Measurements from ENCODE around the gene GAL3ST2.
"Not testable (repeated sequence)": the region's sequence is repeated elsewhere in the genome, so short reads cannot be mapped to it uniquely, and the experiment has no call there.

GAL3ST2 gene

DNA sequence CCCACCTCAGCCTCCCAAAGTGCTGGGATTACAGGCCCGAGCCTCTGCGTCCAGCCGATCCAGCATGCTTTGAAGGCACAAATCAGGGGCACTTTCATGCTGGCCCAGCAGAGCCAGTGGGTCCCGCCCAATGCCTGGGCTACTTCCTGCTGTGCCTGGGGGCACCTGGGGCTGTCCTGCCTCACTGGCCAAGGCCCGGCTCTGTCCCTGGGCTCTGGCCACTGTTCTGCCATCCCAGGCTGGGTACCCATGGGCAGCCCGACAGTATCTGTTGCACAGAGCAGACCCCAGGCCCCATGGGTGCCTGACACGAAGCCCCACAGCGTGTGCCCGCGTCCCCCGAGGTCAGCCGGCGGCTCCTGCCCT is 6.8 kb upstream of the GAL3ST2 start:
- no peak for DNase-seq

DNA sequence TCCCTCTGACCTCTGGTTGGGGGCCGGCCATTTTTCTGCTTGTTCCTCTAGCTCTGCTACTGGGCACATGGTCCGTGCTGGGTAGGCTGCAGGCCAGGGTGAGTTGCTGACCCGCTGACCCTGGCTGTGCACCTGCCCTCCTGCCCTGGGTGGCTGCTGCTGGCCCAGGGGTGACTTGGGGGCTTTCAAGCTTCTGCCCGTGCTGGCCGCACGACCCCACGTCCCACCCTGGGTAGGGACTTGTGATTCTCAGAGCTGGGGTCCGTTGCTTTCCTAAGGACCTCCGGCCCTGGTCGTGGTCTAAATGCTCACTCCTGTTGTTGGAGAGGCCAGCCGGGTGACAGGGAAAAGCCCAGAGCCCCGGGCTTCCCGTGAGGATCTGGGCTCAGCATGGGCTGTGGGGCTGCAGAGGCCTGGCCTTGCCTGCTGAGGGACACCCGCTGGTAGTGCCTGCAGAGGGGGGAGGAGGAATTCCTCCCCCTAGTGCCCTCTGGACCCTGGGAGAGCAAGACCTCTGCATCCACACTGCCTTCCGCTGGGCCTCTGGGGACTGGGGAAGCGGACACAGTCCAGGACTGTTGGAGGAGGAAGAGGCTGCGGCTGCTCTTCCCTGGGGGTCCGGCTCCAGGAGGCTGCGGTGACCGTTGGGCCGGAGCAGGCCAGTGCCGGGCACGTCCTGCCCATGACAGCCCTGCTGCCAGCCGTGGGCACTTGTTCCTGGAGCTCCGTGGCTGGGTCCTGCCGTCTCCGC is 6.3 kb upstream of the GAL3ST2 start:
- DNase-seq, result no peak

DNA sequence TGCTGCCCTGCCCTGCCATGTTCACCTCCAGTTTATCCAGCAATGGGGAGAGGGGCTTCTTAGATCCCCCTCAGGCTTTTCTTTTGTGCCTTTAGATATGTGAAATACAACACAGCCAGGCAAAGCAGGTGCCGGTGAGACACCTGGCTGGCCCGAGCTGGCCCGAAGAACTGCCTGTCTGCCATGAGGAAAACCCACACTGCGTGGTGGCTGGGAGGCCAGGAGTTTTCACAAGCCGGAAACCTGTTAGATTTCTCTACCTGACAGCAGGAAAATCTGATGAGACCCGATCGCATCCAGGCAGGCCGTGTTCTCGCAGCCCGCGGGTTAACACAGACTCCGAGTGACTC is 5.7 kb upstream of the GAL3ST2 start:
- no peak for DNase-seq

DNA sequence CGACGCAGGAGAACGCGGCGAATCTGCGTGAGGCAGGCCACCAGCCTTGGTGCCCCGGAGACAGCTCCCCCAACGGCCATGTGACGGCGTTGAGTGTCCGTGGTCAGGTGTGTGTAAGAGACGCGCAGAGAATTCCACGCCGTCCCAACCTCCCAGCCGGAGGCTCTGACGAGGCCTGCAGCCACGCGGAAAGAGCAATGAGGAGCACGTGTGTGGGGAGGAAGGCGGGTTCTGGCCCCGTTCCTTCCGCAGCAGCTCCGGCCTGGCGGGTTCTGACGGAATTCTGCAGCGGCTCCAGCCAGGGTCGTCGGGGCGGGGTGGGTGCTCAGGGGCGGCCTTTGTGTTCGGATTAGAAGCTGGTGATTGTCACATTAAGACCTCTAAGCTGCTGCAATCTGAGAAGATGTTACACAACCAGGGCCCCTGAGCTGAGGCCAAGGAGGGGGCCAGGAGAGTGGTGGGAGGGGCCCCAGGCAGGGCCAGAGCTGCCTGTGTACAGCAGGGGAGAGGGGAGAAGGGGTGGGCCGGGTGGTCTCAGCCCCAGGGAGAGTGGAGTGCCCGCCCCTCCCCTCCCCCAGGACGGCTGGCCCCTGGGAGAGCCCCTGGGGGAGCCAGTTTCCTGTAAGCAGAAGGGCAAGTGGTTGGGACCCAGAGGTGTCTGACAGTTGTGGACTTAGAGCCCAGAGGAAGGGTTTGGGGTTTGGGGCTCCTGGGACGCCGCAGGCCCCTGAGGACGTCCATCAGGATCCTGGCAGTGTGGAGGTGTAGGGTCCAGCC is 5.1 kb upstream of the GAL3ST2 start:
- DNase-seq, result no peak

DNA sequence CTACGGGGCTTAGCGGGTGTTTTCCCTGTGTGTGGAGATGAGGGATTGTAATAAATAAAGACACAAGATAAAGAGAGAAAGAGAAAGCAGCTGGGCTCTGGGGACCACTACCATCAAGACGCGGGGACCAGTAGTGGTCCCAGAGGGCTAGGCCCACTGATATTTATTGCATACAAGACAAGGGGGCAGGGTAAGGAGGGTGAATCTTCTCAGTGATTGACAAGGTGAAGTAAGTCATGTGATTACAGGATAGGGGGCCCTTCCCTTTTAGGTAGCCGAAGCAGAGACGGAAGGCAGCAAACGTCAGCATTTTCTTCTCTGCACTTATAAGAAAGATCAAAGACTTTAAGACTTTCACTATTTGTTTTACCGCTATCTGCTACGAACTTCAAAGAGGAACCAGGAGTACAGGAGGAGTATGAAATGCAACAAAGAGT is 4.5 kb upstream of the GAL3ST2 start:
- peak; percentile 61 for DNase-seq

DNA sequence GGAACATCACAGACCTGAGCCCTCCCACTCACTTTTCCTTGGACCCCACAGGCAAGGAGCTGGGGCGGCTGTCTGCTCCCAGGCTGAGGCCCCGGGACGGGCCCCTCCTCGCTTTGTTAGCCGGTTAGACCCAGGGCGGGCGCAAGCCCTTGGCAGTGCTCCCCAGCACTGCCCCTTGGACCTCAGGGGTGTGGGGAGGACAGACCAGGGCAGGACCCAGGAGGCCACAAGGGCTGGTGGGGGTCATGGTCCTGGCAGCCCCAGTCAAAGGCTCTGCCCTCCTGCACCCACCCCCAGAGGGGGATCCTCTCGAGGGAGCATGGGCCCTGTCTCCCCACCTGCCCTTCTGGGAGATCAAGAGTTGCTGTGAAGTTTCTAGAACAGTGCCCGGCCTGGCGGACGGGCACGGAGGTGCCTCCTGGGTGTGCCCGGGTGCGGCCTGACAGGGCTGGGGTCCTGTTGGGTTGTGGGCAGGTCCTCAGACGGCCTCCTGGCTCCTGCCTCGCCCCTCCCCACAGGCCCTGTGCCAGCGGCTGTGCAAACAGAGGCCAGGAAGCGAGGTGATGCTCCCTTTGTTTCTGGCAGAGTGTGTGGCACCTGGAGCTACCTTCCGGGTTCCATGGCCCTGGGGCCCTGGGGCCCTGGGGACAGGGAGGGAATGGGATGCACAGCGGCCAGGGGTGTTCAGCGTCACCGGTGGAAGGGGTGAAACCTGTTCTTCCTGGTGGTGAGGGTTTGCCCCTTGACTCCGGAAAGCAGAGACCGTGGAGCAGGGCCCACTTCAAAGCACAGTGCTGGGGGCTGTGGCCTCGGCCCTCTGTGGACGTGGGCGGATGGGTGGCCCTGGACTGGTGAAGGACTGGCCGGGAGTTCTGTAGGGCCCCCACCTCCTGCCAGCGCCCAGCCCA is 2.9 kb upstream of the GAL3ST2 start:
- no peak for DNase-seq

DNA sequence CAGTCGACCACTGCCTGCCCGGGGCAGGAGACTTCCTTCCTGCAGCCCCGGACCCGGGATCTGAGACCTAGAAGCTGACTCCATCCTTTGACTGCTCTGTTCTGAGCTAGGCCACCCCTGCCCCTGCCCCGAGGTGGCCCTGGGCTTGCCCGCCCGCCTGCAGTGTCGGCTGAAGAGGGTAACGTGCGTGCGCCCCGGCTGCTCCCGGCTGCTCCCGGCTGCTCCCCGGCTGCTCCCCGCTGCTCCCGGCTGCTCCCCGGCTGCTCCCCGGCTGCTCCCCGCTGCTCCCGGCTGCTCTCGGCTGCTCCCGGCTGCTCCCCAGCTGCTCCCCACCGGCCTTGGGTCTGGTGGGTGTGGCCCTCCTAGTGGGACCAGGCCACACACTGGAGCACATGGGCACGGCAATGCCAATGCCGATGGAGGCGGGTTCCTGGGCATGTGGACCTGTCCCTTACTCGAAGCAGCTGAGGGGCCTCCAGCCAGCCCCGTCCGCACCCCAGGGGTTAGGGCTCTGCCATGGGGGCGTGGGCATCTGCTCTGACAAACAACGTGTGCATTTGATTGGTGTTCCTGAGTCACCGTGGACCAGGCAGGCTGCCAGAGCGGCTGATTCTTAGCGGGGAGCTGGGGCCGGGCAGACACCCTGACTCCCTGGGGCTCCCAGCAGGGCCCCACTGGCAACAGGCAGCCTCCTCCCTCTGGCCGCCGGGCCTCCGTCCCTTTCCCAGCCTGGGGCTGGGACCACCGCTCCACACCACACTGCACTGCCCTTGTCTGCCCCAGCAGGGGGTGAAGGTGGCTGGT is 2.0 kb upstream of the GAL3ST2 start:
- no peak for DNase-seq

DNA sequence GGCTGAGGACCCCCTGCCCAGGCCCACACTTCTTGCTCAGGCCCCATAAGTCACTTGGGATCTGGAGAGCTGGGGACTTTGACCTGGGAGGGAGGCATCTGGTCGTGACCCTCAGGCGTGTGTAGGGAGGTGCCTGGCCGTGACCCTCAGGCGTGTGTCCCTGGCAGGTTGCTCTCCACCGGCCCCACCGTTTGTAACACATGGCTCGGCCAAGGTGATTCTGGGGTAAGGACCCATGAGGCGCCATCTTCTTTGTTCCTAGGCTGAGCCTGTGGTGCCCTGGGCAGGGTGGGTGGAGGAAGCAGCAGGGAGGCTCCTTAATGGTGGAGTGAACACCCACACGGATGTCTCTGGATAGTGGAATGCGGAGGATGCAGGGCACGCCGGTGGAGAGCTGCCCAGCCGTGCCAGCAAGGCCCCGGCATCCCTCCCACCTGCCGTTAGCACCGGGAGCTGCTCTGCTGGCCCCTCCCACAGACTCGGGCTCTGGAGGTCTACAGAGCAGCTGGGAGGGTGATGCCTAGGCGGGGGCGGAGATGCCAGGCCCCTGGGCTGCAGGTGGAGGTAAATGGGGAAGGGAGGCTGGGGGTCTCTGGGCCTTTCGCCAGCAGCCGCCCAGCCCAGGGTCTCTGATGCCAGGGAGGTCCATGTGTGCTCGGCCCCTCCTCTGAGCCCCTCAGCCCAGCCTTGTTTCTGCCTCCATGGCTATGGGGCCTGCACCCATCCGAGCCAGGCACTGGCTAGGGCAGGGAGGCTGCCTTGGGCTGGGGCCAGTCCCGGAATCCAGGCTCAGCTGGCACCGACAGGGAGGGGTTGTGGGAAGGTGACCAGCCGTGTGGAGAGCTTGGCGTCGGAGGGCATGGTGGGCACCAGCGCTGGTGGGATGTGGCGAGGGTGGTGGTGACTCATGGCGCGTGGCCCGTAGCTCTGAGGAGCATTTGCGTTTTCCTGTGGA is 1.1 kb upstream of the GAL3ST2 start:
- DNase-seq, result no peak

DNA sequence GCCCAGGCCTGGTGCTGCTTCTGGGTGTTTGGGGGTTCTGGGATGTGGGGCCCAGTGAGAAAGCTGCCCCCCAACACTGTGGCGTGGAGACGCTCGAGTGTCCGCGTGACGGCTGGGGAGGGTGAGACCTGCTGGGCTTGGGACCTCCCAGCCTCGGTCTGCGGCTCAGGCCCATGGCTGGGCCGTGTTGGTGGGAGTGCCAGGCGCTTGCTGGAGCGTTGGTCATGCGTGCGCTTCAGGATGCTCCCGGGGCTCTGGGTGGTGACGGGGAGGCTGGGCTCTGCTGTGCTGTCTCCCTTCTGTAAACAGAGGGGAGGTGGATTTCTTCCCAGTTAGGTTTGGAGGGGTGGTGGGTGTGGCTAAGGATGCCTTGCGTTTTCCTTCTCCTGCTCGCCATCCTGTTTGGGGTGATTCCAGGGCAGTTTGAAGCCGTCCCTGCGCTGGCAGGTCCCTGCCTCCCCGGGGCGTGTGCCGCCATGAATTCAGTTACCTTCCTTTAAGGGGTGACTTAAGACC is 606 bp downstream of the GAL3ST2 start:
- no peak for DNase-seq

DNA sequence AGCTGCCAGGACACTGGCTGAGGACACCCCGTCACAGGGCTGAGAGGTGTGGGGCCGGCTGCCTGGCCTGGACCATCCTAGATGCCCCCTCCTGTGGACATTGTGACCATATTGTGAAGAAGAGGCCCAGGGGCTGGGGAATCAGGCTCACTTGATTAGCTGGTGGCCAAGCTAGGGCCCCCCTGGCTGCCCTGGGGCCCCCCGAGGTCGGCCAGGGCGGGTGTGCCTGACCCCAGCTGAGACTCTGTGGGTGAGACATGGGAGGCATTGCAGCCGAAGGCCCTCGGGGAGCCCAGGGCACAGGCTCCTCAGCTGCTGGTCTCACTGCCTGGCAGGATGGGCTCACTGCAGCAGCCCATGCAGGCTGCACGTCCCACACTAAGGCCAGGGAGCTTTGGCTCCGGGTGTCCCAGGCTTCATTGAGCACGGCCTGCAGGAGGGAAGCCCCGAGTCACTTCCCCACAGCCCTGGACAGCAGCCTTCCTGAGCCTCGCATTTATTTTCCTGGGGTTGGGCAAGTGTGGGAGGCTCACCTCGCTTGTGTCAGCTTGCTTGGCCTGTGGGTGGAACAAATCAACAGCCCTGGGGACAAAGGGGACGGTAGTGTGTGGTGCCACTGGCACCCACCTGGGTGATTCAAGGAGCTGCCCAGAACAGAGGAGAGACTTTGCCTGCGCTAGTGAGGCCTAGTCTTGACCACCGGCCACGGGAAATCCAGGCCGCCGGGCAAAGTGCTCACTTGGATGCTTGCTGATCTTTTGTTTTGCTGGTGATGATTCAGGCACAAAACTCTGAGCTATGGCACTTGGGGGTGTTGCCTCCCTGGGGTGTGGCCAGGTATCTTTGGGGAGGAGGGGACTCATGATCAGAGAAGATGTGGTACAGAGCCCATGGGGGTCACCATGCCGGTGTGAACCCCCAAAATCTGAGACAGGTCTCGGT is 1.3 kb downstream of the GAL3ST2 start:
- no peak for DNase-seq

DNA sequence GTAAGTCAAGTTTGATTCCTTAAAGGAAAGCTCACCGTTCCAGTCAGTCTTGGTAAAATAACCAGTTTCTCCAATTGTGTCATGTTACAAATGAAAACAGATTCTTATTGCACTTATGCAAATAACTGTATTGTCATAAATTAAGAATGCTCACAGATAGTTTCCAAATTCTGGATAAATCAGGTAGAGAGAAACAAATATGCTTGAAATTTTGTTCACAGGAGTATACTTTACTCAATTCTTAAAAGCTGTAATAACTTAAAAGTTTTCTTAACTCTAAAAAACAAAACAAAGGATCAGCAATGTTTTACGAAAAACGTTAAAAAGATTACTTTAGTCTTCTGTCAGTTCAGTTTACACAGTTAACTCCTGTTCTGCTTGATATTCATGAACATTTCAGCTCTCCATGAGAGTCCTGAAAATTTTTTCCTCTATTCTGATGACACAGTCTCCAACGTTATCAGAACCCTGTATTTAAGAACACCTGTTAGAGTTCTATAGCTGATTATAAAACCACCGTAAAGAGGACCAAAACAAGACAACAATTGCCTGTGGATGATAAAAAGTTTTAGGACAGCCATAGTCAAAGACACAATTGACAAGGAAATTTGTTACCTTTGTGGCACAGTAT is 4.4 kb downstream of the GAL3ST2 start:
- no peak for DNase-seq

DNA sequence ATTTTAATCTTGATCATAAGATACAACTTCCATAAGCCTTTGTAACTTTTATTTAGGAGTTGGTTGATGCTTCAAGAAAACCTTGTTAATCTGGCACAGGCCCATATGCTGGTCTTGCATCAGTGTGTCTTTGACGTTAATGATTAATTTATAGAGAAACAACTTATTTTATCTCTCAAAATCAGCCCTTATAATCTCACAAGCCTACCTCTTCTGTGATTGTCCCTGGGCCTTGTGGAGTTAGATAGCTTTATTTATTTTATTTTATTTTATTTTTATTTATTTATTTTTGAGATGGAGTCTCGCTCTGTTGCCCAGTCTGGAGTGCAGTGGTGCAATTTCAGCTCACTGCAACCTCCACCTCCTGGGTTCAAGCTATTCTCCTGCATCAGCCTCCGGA is 5.4 kb downstream of the GAL3ST2 start:
- not testable (repeated sequence) for DNase-seq

DNA sequence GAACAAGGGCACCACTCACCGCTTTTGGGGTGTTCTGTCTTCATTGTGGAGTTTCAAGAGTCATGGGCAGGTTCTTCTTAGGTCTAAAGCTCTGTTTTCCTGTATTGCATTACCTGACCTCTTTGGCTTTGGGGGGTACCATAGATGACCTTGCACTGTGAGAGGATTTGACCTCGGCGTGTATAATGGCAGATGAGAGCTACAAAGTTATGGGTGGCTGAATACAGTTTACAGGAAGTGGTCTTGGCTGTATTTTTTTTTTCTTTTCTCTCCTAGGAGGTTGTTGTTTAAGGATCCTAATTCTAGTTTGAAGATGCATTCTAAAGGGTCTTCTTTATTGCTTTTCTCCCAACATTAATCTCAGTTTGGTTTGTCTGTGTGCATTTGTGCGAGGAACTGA is 11.5 kb downstream of the GAL3ST2 start:
- no peak for DNase-seq

DNA sequence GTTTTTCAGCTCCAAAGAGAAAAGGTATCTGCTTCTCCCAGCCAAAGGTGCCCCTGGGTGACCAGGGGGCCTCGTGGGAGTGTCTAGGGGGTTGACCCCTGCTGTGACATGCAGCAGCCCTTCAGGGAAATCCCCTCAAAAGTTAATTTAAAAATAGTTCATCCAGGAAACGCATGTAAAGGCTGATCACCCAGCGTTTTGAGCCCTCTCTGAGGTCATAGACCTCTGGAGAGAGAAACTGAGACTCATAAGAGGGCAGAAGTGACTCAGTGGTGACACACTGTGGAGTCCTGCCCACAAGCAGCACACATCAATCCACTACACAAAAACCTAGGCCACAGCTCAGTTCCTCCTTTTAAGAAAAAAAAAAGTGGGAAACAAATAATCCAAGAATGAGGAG is 11.9 kb downstream of the GAL3ST2 start:
- peak; percentile 26 for DNase-seq

DNA sequence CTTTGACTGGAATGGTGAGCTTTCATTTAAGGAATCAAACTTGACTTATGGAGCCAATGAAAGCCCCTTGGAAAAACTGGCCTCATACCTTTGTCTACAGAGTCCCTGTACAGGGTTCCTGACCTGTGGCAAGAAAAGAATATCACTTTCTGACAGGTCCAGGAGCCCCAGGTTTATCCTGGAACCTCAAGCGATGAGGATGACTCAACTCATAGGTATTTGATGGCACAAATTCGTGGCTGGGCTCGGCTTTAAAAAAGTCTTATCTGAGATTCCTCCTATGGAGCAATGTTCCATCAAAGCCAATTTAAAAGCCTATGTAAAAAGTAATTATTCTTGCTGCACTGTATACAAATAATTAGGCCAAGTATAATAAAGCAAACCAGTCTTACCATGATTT is 14.8 kb downstream of the GAL3ST2 start:
- DNase-seq, result not testable (repeated sequence)

DNA sequence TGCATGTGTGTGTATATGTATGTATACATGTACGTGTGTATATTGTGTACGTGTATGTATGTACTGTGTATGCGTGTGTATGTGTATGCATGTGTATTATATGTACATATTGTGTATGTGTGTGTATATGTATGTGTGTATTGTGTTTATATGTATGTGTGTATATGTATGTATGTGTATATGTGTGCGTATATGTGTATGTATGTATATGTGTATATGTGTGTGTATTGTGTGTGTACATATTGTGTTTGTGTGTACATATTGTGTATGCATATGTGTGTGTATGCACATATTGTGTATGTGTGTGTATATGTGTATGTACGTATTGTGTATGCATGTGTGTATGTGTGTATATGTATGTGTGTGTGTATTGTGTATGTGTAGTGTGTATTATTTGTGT is 16.8 kb downstream of the GAL3ST2 start:
- no peak for DNase-seq

DNA sequence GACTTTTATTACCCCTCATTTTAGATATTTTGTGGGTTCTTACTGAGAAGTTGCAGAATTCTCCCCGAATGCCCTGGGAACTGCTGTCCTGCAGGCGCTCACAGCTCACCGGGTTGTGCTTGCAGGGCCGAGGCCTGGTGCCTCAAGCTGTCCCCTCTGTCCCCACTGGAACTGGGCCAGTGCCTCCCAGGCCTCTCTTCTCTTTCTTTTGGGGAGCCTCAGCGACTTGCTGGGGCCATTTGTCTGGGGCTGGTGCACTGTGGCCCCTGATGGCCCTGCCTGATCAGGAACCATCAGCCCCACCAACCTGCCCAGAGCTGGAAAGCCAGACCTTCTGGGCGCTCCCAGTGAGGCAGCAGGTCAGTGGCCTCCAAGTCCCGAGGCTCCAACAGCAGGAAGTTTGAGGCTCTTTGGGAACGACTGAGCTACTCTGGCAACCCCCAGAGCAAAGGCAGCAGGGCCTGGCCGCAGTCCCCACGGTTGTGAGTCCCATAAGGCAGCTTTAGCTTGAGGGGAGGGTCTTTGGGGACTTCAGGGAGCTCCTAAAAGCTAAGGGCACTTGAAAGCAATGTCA is 17.7 kb downstream of the GAL3ST2 start:
- no peak for DNase-seq

DNA sequence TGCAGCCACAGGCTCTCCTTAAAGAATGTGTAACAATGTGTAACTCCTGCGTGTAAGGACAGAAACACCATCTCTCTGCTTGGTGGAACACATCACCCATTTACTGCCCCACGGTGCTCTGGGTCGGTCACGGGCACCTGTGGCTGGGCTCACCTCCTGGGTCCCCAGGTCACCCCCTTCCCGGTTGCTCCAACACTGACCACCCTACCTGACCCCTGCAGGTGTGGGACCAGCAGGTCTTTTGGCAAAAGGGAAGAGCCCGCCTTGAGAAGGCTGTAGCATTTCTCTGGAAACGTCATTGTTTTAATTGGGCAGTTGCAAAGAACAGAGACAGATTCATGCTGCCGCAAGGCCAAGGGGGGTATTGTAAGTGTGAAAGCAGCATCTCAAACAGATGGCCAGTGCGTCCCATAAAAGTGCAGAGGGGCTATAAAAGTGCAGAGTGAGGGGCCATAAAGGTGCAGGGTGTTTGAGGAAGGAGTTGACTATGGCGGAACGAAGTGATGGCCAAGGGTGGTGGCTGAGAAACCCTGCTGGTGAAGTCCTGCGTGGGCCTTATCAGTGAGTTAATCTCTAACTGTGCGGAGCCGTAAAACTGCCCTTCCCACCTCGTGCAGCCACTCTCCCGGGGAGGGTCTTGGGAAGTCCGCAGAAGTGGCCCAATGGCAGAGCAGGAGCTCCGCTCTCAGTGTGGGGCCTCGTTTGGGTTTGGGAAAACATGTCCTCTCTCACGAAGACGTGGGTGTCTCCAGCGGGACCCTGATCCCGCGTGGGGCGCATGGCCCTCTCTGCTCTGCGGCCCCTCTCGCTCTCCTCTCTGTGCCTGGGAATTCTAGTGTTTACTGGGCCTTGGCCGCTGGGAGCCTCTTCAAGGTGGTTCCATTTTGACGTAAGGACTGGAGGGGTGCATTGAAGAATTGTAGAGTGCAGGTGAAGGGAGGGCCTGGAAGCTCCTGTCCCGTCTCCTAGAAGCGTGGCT is 18.7 kb downstream of the GAL3ST2 start:
- DNase-seq, result no peak

Measured in CD4-positive, alpha-beta T cell treated with Interleukin-12 subunit alpha and Interleukin-12 subunit beta, for 1 hour (primary cell).